ENCODE measurements around the gene AOPEP. TPM values are rescaled to one million over a fixed set of nuclear protein-coding genes. Genes with fewer than 3 reads are reported as not detected.

The AOPEP gene
- total and polyA plus RNA-seq, 3 donors from 2014 or later = 31.4 to 95.0 (median 80.4) TPM

DNA sequence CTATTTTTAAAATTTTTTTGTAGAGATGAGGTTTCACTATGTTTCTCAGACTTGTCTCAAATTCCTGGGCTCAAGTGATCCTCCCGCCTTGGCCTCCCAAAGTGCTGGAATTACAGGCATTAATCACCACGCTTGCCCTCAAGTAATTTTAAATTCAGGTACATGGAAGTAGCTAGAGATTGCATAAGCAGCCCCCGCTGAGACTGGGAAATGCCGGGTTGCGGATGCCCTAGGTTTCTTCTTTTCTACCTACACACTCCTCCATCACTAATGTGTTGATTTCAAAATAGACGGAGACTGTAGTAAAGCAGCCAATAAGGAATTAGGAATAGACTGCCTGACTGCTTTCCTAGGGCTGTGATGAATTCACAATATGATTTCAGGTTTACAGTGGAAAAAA lies 388.6 kb downstream of the AOPEP start:
- WGBS, 2 donors = 95 to 97% methylated on average over 6 of the region's 6 CpGs
- intact Hi-C loops (cut with DNase I; ENCODE audit: low total_unique reads) = no loop called here
- H3K27me3 ChIP-seq = no peaks in the 10 kb centered on the region
- no peaks in the 10 kb centered on the region for H3K36me3 ChIP-seq (ENCODE audit: low read depth, missing control alignments)
- no peak overlapping the region for H3K27ac ChIP-seq
- TF ChIP-seq, protein P1, sequence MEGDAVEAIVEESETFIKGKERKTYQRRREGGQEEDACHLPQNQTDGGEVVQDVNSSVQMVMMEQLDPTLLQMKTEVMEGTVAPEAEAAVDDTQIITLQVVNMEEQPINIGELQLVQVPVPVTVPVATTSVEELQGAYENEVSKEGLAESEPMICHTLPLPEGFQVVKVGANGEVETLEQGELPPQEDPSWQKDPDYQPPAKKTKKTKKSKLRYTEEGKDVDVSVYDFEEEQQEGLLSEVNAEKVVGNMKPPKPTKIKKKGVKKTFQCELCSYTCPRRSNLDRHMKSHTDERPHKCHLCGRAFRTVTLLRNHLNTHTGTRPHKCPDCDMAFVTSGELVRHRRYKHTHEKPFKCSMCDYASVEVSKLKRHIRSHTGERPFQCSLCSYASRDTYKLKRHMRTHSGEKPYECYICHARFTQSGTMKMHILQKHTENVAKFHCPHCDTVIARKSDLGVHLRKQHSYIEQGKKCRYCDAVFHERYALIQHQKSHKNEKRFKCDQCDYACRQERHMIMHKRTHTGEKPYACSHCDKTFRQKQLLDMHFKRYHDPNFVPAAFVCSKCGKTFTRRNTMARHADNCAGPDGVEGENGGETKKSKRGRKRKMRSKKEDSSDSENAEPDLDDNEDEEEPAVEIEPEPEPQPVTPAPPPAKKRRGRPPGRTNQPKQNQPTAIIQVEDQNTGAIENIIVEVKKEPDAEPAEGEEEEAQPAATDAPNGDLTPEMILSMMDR (IDR thresholded peaks at IDR 0.05) = no peak
- TF ChIP-seq POLR2A (IDR thresholded peaks at IDR 0.05) = no peak
- no peak for DNase-seq
- H3K4me1 ChIP-seq = no peaks in the 10 kb centered on the region
- no peaks in the 10 kb centered on the region for H3K9me3 ChIP-seq
- no peak overlapping the region for H3K4me3 ChIP-seq

DNA sequence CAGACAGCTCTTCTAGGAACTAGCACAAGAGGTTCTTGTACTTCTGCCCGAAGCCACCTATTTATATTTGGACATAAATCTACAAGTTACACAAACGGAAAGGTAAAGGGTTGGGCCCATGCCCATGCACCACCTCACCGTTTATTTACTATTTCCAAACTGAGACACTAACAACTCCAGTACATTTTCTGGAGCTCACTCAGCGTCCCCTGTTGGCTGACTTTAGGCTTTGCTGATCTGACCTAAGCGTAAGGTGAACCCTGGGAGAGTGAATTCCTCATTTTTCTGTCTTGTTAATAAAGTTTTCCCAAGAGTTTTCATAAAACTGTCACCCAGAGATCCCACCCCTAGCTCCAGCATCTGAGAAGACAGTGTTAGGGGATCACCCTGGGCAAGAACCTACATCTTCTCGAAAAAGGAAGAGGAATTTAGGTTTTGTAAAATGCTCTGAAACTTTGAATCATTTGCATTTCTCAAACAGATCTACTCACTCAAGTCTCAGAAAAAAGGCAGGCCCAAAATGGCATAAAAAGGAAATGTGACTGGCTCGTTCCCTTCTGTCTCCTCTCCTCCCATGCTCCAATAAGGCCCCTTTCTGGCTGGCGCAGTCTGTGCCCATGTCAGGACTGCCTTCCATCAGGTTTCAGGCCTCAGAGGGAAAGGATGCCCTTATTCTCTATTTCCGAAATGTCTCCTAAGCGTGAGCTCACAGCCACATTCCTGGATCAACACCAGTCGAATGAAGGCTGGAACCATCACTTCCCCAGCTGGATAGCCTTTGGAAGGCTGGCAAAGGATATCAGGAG lies 389.7 kb downstream of the AOPEP start:
- no peak for TF ChIP-seq POLR2A (IDR thresholded peaks at IDR 0.05)
- TF ChIP-seq, protein P1 (IDR thresholded peaks at IDR 0.05) = peak in 1 of 3 experiments; percentile 6
- no peaks in the 10 kb centered on the region for H3K4me1 ChIP-seq
- no peak overlapping the region for H3K27ac ChIP-seq
- intact Hi-C loops (cut with DNase I; ENCODE audit: low total_unique reads) = no loop called here
- H3K9me3 ChIP-seq = no peaks in the 10 kb centered on the region
- 87 to 88% methylated on average over 11 of the region's 11 CpGs for WGBS, 2 donors
- no peaks in the 10 kb centered on the region for H3K36me3 ChIP-seq (ENCODE audit: low read depth, missing control alignments)
- H3K4me3 ChIP-seq = no peak overlapping the region
- no peak for DNase-seq
- no peaks in the 10 kb centered on the region for H3K27me3 ChIP-seq

DNA sequence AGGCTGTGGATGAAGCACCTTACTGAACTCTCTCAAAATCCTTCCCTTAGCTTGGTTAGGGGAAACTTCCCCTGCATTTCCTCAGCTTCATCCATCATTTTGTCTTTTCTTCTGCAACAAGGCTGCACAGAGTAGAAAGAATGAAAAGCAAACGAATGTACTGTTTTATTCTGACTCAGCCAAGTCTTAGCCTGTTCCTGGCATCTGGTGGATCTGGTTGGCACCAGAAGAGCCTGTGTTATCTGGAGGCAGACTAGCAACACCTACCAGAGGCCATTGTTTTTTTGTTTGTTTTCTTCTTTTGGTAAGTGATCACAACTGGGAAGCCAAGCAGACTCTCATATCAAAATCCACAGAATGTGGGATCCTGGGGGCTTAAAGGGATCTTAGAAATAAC lies 390.3 kb downstream of the AOPEP start:
- 54 to 64% methylated on average over 1 of the region's 1 CpG for WGBS, 2 donors
- Histone ChIP-seq H3K9me3 (no peaks in the 10 kb centered on the region), H3K27ac (no peak overlapping the region), H3K4me1 (no peaks in the 10 kb centered on the region), H3K4me3 (no peak overlapping the region), H3K36me3 (ENCODE audit: low read depth, missing control alignments) (no peaks in the 10 kb centered on the region), H3K27me3 (no peaks in the 10 kb centered on the region)
- intact Hi-C loops (cut with DNase I; ENCODE audit: low total_unique reads) = no loop called here
- no peak for DNase-seq
- TF ChIP-seq, protein P1 (IDR thresholded peaks at IDR 0.05) = no peak
- TF ChIP-seq POLR2A (IDR thresholded peaks at IDR 0.05) = no peak

DNA sequence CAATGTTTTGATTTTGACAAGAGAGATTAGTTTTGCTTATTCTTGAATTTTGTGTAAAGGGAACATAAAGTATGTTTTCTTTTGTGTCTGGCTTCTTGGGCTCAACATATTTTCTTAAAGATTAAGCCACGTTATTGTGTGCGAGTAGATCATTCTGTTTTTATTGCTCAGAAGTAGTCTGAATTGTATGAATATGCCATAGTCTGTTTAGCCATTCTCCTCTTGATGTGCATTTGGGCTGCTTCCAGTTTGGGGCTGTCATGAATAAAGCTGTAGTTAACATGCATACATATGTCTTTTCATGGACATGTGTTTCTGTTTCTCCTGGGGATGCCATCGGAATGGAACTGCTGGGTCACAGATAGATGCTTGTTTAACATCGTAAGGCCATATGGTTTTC lies 392.1 kb downstream of the AOPEP start:
- H3K9me3 ChIP-seq = no peaks in the 10 kb centered on the region
- 79 to 86% methylated on average over 4 of the region's 4 CpGs for WGBS, 2 donors
- no peak overlapping the region for H3K4me3 ChIP-seq
- no peaks in the 10 kb centered on the region for H3K4me1 ChIP-seq
- H3K36me3 ChIP-seq (ENCODE audit: low read depth, missing control alignments) = no peaks in the 10 kb centered on the region
- TF ChIP-seq, protein P1 (IDR thresholded peaks at IDR 0.05) = no peak
- no peak for TF ChIP-seq POLR2A (IDR thresholded peaks at IDR 0.05)
- H3K27ac ChIP-seq = no peak overlapping the region
- DNase-seq = no peak
- no peaks in the 10 kb centered on the region for H3K27me3 ChIP-seq
- intact Hi-C loops (cut with DNase I; ENCODE audit: low total_unique reads) = no loop called here

All from testis (tissue), 3 donors.